Type B pancreatic cell (in vitro differentiated cells): ENCODE measurements around the gene SLC1A2. TPM values are rescaled to one million over a fixed set of nuclear protein-coding genes. Genes with fewer than 3 reads are reported as not detected.

ENCODE experiments used
- DNase-seq: peaks from one replicate; pipeline ENCODE4 v3.0.0; 2021; ENCODE audit warnings: mixed read lengths; ENCODE audit not compliant: unreplicated experiment; ENCODE audit errors: extremely low spot score
- H3K27ac Mint-ChIP-seq: 2 replicates; pipeline ENCODE4 v1.8.0; 2021; ENCODE audit warnings: mild to moderate bottlenecking, mixed read lengths
- H3K27me3 Mint-ChIP-seq: 2 replicates; pipeline ENCODE4 v1.8.0; 2021; ENCODE audit warnings: mixed read lengths
- H3K36me3 Mint-ChIP-seq: 2 replicates; pipeline ENCODE4 v1.8.0; 2021; ENCODE audit warnings: mixed read lengths
- H3K4me1 Mint-ChIP-seq: one replicate; pipeline ENCODE4 v1.8.0; 2021; ENCODE audit warnings: mixed read lengths; ENCODE audit not compliant: unreplicated experiment
- H3K4me3 Mint-ChIP-seq: 2 replicates; pipeline ENCODE4 v1.8.0; 2021; ENCODE audit warnings: mild to moderate bottlenecking, mixed read lengths
- H3K9me3 Mint-ChIP-seq: 2 replicates; pipeline ENCODE4 v1.8.0; 2021; ENCODE audit warnings: mixed read lengths
- total RNA-seq: library from RNA; stranded (reverse); gene quantifications from 2 replicates; pipeline ENCODE4 v1.2.1, GENCODE V29; 2021; ENCODE audit warnings: low replicate concordance
- TF ChIP-seq, protein P1 (sequence below): fragments of 200-600 bp; sonication (generic); conservative IDR thresholded peaks from 2 replicates; pipeline ENCODE4 v1.5.0; 2021; ENCODE audit warnings: antibody characterized with exemption, mild to moderate bottlenecking

The SLC1A2 gene
- total RNA-seq, 1 donor from 2014 or later: 7.4 TPM

DNA sequence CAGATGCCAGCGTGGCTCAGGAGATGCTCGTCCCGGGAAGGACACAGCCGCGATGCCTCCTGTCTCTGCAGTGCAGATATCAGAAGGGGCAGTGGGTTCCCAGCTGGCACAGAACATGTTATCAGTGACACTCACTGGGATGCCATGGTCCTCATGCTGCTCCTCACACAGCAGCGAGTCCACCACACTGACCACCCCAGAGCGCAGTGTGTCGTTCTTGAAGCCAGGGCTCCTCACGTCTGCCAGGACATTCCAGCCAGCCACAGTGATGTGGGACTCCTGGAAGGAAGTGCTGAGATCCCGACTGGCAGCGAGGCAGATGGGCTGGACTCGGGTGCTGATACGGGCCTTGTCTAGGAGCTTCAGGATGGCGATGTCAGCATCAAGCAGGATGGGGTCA is 13.1 kb upstream of the SLC1A2 start:
- peaks cover 43% of the 10 kb centered on the region for H3K27me3 Mint-ChIP-seq
- no peak overlapping the region for H3K27ac Mint-ChIP-seq
- no peak for DNase-seq
- H3K4me1 Mint-ChIP-seq: peaks cover 2% of the 10 kb centered on the region
- TF ChIP-seq, protein P1, sequence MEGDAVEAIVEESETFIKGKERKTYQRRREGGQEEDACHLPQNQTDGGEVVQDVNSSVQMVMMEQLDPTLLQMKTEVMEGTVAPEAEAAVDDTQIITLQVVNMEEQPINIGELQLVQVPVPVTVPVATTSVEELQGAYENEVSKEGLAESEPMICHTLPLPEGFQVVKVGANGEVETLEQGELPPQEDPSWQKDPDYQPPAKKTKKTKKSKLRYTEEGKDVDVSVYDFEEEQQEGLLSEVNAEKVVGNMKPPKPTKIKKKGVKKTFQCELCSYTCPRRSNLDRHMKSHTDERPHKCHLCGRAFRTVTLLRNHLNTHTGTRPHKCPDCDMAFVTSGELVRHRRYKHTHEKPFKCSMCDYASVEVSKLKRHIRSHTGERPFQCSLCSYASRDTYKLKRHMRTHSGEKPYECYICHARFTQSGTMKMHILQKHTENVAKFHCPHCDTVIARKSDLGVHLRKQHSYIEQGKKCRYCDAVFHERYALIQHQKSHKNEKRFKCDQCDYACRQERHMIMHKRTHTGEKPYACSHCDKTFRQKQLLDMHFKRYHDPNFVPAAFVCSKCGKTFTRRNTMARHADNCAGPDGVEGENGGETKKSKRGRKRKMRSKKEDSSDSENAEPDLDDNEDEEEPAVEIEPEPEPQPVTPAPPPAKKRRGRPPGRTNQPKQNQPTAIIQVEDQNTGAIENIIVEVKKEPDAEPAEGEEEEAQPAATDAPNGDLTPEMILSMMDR: no peak
- no peak overlapping the region for H3K4me3 Mint-ChIP-seq
- H3K9me3 Mint-ChIP-seq: no peaks in the 10 kb centered on the region
- H3K36me3 Mint-ChIP-seq: no peaks in the 10 kb centered on the region

- Mint-ChIP-seq H3K4me1 (peaks cover 11% of the 10 kb centered on the region), H3K4me3 (no peak overlapping the region), H3K27me3 (peaks cover 77% of the 10 kb centered on the region), H3K27ac (no peak overlapping the region), H3K9me3 (no peaks in the 10 kb centered on the region), H3K36me3 (no peaks in the 10 kb centered on the region)
- DNase-seq: no peak
- TF ChIP-seq, protein P1: no peak
Measured at GRCh38 chr11:35427071-35427470, 7.7 kb upstream of the SLC1A2 start.

GRCh38 chr11:35426351-35426750 is 7.0 kb upstream of the SLC1A2 start:
- TF ChIP-seq, protein P1: no peak
- H3K9me3 Mint-ChIP-seq: no peaks in the 10 kb centered on the region
- H3K4me1 Mint-ChIP-seq: peaks cover 11% of the 10 kb centered on the region
- DNase-seq: no peak
- H3K4me3 Mint-ChIP-seq: no peak overlapping the region
- H3K27ac Mint-ChIP-seq: no peak overlapping the region
- H3K36me3 Mint-ChIP-seq: no peaks in the 10 kb centered on the region
- H3K27me3 Mint-ChIP-seq: peaks cover 81% of the 10 kb centered on the region

- no peaks in the 10 kb centered on the region for H3K9me3 Mint-ChIP-seq
- TF ChIP-seq, protein P1: no peak
- H3K27me3 Mint-ChIP-seq: peaks cover 82% of the 10 kb centered on the region
- H3K27ac Mint-ChIP-seq: no peak overlapping the region
- H3K4me3 Mint-ChIP-seq: no peak overlapping the region
- H3K36me3 Mint-ChIP-seq: no peaks in the 10 kb centered on the region
- H3K4me1 Mint-ChIP-seq: peaks cover 11% of the 10 kb centered on the region
- DNase-seq: no peak
Measured at GRCh38 chr11:35425603-35426212, 6.3 kb upstream of the SLC1A2 start.

GRCh38 chr11:35424157-35424940 is 5.0 kb upstream of the SLC1A2 start:
- peaks cover 16% of the 10 kb centered on the region for H3K4me1 Mint-ChIP-seq
- H3K4me3 Mint-ChIP-seq: no peak overlapping the region
- no peaks in the 10 kb centered on the region for H3K9me3 Mint-ChIP-seq
- no peak overlapping the region for H3K27ac Mint-ChIP-seq
- H3K27me3 Mint-ChIP-seq: peaks cover 88% of the 10 kb centered on the region
- no peaks in the 10 kb centered on the region for H3K36me3 Mint-ChIP-seq
- DNase-seq: no peak
- TF ChIP-seq, protein P1: no peak
